Measurements from ENCODE around the gene SCUBE2. TPM values are rescaled to one million over a fixed set of nuclear protein-coding genes. Genes with fewer than 3 reads are reported as not detected.

SCUBE2 gene
- total RNA-seq, 1 experiment from 2014 or later, result 1.9 TPM

DNA sequence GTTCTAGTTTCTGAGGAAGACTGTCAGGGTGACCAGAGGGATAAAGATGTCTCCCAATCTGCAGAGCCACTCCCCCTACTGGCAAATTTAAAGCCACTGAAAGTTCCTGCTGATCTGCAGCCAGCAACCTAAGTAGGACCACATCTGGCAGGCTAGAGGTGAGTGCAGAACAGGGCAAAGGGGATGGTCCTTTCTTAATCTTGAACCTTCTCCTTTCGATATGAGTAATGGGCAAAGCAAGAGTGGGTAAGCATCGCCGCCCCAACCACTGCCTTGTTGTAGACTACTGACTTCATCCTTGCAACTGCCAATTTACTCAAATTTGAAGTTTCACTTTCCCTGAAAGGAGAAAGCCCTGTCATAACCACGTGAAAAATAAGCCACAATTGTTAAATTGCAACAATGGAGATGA is 30.7 kb downstream of the SCUBE2 start:
- TF ChIP-seq PRDM15 (CRISPR knock-in tag; IDR thresholded peaks at IDR 0.05), result no peak
- TF ChIP-seq ETV6 (CRISPR knock-in tag; IDR thresholded peaks at IDR 0.05), result no peak
- TF ChIP-seq ZNF671 (CRISPR knock-in tag; IDR thresholded peaks at IDR 0.05), result no peak
- TF ChIP-seq, protein P1, sequence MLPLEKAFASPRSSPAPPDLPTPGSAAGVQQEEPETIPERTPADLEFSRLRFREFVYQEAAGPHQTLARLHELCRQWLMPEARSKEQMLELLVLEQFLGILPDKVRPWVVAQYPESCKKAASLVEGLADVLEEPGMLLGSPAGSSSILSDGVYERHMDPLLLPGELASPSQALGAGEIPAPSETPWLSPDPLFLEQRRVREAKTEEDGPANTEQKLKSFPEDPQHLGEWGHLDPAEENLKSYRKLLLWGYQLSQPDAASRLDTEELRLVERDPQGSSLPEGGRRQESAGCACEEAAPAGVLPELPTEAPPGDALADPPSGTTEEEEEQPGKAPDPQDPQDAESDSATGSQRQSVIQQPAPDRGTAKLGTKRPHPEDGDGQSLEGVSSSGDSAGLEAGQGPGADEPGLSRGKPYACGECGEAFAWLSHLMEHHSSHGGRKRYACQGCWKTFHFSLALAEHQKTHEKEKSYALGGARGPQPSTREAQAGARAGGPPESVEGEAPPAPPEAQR (CRISPR knock-in tag; IDR thresholded peaks at IDR 0.05), result no peak
- no peak for TF ChIP-seq TEAD4 (CRISPR knock-in tag; IDR thresholded peaks at IDR 0.05)
- no peak for TF ChIP-seq ZNF512 (CRISPR knock-in tag; IDR thresholded peaks at IDR 0.05; ENCODE audit: borderline replicate concordance)
- no peak for TF ChIP-seq ZNF317 (CRISPR knock-in tag; IDR thresholded peaks at IDR 0.05; ENCODE audit: borderline replicate concordance, low read depth)
- TF ChIP-seq JAZF1 (CRISPR knock-in tag; IDR thresholded peaks at IDR 0.05), result no peak
- TF ChIP-seq SMAD4 (CRISPR knock-in tag; IDR thresholded peaks at IDR 0.05), result no peak
- no peak for TF ChIP-seq CTCF (IDR thresholded peaks at IDR 0.05)
- no peak for TF ChIP-seq ZNF423 (CRISPR knock-in tag; IDR thresholded peaks at IDR 0.05)
- TF ChIP-seq KAT7 (CRISPR knock-in tag; IDR thresholded peaks at IDR 0.05; ENCODE audit: borderline replicate concordance), result no peak
- no peak for TF ChIP-seq MAX (CRISPR knock-in tag; IDR thresholded peaks at IDR 0.05)
- Mint-ChIP-seq H3K27me3 (ENCODE audit: low read depth) (no peaks in the 10 kb centered on the region), H3K4me1 (peaks cover 11% of the 10 kb centered on the region; the same call in 1 of the 2 replicates), H3K36me3 (no peaks in the 10 kb centered on the region), H3K27ac (no peak overlapping the region), H3K4me3 (no peak overlapping the region), H3K9me3 (no peaks in the 10 kb centered on the region)
- POLR2A ChIA-PET, result interaction anchor here (0.6 kb wide), 1 partner anchor 33 kb away, joined by 3 read pairs; no protein-coding TSS in a partner anchor
- DNase-seq (ENCODE audit: low spot score), result peak; percentile 41
- peak; percentile 88 for ATAC-seq
- CTCF ChIA-PET, result interaction anchor here (0.6 to 2.7 kb wide), 14 partner anchors 11 to 1306 kb away, joined by 3 to 23 read pairs (median 4); no protein-coding TSS in a partner anchor

DNA sequence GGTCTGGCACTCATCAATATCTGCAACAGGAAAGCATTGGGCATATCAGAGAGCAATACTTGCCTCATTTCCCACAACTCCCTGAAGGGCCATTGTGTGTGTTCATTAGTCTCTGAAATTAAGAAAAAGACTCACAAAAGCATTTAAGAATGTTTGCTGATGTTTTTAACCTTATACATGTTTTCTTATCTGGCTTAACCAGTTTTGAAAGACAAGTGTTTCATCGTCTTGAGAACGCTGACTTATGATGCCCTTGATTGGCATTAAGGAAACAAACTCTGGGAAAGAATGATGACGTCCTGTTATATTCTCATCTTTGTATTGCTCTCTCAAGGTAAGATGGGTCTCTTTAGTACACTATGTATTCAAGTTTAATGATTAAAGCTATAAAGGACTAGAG is 32.0 kb downstream of the SCUBE2 start:
- Mint-ChIP-seq H3K4me1 (peaks cover 11% of the 10 kb centered on the region; the same call in 1 of the 2 replicates), H3K4me3 (no peak overlapping the region), H3K36me3 (no peaks in the 10 kb centered on the region), H3K9me3 (no peaks in the 10 kb centered on the region), H3K27me3 (ENCODE audit: low read depth) (no peaks in the 10 kb centered on the region), H3K27ac (no peak overlapping the region)
- DNase-seq (ENCODE audit: low spot score) (no peak), ATAC-seq (no peak)
- TF ChIP-seq ERG (CRISPR knock-in tag; IDR thresholded peaks at IDR 0.05) (no peak), ZNF219 (CRISPR knock-in tag; IDR thresholded peaks at IDR 0.05; ENCODE audit: borderline replicate concordance) (no peak), TEAD1 (CRISPR knock-in tag; IDR thresholded peaks at IDR 0.05) (no peak)
- CTCF ChIA-PET, result interaction anchor here (1.0 to 1.6 kb wide), 2 partner anchors 12 to 44 kb away, joined by 3 to 8 read pairs; no protein-coding TSS in a partner anchor
- POLR2A ChIA-PET, result no interaction called here

Measured in WTC11 (cell line).